Measurements from ENCODE around the gene GPR31.

GPR31 gene

DNA sequence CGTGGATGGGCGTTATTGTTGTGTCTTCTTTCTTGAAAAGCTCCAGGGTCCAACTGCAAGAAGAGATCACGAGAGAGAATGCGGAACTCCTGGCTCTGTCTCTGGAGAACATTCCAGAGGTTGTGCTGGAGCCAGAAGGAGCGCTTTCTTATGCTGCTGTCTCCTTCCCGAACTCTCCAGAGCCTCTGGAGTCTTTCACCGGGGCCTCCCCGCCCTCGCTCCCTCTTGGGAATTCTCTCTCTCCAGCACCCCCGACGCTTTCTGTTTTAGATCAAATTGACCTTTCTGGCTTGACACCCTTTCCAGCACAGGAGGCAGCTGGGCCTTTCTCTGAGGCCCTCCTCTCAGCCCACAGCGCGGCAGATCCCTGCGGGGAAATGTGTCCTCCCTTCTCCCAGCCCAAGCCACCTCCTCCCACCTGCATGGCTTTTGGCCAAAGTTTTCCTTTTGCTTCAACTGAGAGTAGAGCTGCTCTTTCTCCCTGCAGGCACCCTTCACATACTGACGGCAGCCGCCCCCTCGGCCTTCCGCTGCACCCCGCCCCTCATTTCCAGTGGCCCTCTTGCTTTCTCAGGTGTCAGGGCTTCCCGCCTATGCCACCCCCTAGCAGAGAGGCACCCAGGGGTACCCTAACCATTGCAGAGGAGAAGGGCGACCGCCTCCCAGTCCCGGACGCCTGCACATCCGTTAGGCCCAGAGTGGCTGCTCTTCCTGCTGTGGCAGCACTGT is 41.5 kb downstream of the GPR31 start:
- no peak for DNase-seq

DNA sequence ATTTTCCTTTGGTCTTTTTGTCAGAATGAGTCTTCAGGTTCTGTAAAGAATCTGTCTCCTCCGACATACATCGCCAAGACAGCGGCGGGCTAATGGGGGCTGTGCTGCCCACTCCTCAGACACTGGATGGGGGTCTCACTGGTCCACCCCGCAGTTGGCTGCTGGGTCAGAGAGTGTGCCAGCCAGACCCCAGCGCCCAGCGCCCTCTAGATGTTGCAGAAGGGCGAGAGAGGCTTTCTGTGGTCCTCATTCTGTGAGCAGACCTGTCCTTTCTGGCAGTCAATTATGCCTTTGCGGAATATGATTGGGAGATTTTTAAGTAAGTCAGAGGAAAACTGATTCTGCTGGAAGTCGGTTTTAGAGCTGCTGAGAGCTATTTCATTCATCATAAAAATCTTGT is 42.7 kb downstream of the GPR31 start:
- no peak for DNase-seq

DNA sequence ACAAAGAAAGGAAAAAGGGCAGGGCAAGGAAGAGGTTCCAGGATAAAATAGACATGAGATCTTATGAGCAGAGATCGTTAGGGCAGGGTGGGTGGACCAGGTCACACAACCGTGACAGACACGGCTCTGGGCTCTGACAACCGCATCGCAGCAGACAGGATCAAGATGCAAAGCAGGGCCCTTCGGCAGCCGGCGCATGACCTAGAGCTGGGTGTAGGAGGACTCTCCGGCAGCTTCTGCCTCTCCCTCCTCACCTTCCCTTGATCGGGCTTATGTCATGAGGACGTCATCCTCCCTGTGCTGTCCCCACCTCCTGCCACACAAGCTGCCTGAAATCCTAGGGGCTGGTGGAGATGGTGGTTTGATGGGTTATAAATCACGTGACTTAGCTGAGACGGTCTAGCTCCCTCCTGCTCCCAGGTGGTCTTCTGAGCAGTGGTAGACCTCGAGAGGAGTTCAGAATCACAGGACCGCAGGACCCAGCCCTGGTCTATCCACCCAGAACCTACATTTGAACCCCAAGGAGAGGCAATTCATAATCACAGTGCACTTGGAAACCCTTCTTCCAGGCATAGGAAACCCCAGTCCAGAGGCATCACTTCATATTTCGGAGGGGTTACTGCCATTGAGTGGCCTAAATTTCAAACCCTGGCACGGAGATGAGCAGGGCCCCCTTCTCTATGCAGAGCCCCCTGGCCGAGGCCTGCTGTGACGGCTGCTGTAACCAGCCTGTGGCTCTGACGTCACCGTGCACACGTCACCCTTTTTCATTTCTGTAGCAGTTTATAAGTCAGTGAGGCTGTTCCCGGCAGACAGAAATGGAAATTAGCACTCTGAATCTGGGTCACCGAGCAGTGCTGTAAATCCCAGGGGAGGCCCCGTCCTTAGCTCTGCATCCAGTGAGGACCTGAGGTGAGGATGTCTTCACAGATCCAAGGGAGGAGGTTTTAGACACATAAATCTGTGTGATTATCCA is 43.6 kb downstream of the GPR31 start:
- no peak for DNase-seq

DNA sequence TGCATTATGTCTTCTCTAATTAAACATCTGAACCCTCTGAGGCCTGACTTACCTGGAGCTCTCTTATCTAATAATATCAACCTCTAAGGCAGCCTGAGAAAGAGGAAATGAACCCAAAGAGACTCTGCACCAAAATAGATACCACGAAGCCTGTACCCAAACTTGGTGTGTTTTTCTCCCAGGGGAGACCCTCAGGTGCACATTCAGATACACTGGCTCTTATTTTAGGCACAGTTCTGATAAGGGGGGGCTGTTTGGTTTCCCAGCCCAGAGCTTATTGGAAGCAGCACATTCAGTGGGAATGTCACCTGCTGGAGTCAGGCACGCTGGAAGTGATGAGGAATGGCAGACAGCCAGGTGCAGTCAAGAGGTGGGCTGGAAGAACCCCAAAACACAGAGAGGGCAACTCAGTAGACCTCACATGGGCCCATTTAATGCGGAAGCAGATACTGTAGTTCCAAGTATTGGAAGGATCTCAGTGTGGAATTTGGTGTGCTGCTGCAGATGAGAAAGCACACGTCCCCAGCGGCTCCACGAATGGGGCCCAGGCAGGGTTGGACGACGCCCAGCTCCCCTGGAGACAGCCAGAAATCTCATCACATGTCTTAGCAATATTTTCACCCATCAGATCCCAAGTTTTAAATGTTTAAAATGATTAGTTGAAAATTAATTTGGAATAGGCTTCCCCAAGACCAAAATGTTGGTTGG is 44.6 kb downstream of the GPR31 start:
- no peak for DNase-seq

DNA sequence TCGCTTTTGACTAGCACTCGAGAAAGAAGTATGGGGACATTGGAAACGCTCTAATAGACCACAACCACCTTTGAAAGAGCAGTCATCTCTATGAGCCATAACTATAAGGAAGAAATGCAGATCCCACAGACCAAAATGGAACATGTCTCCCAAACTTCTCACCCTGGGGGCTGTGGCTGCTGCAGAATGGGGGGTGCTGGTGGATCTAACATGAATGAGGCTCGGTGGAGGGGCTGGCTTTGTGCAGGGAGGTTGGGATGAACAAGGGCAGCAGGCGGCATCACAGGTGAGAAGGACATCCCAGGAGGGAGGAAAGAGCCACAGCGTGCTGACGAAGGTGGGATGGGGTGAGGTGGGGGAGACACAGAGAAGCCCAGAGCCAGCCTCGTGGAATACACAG is 45.4 kb downstream of the GPR31 start:
- no peak for DNase-seq

DNA sequence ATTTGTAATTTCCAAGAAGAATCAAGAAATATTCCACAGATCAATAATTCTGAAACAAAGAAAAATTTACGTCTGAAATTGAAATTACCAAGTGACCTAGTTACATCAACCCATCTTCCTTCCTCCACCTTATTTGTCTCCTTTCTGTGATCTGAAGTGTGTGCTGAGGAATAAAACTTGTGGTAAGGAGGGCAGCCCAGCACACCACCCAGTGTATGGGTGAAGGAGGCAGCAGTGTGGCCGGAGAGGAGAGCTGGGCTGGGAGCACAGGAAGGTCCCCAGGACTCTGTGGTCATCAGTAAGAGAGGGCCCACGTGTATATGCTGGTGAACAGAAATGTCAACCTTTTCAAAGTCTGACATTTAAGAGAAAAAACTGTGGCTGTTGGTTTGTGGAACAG is 46.2 kb downstream of the GPR31 start:
- no peak for DNase-seq

DNA sequence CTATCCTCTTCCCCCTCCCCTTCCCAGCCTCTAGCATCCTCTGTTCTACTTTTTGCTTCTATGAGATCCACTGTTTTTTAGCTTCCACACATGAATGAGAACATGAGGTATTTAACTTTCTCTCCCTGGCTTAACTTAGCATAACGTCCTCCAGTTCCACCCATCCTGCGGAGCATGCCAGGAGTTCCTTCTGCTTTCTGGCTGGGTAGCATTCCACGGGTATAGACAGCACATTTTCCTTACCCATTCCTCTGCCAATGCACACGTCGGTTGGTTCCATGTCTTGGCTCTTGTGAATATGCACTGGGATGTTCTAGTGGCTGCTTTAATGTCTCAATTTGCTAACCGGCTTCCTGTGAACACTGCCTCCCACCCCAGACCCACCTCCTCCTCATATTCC is 48.1 kb downstream of the GPR31 start:
- no peak for DNase-seq

DNA sequence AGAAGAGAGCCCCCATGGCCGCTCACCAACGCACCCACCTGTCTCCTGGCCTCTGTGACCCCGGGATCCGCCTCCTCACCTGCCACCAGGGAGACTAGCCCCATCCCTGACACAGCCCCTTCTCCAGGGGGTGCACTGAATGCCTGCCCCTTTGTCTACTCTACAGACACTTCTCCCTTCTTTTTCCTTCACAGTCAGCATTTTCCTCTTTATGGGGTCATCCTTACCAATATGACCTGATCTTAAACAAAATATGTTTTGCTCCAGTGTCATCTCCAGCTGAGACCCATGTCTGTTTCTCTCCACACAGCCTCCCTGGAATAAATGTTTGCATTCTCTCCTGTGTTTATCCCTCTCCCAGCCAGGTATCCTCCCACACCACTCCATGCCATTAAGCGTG is 49.5 kb downstream of the GPR31 start:
- DNase-seq, result peak; percentile 14

DNA sequence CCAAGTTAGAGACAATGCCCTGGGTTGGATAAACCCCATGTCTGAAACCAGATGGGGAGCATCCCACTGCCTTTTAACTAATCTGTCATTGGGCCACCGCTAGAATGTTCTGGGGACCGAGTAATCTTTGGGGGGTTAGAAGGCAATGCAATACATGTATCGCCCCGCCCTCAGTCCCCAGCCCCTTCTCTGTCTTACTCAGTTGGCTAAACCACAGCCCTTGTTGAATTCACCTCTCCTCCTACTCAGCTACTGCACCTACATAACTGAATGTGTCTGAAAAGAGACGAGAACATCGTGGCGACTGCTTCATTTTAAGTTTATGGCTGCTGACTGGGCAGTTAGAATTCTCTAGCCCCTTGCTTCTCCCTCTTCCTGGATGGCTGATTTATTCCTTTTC is 50.0 kb downstream of the GPR31 start:
- no peak for DNase-seq

DNA sequence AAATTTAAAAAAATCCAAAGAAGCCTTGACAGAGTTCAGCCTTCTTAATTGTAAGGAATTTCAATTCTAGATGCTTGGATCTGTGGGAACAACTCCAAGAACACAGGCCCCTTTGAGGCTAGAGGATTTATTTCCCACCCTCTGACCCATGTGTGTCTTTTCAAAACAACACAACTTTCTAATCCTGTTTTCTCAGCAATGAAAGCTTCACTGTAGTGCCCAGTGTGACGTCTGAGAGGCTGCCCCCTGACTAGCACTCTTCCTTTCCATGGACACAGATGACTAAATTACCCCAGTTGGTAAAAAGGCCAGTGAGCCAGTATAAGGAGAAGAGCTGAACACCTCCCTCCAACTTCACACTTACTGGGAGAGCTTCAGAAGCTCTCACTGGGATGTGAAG is 51.4 kb downstream of the GPR31 start:
- DNase-seq, result no peak
